Pancreas (tissue), 10 donors: ENCODE data around the gene HEATR1. TPM values are rescaled to one million over a fixed set of nuclear protein-coding genes. Genes with fewer than 3 reads are reported as not detected.

Source experiments
- ATAC-seq, 4 donors: fragments of 200-7000 bp; cut with Tn5 transposase; one replicate each; pipeline versions ENCODE4 v1.8.0 to v1.9.1; 2020; ENCODE audit warnings: mild to moderate bottlenecking in 4 of 4, moderate library complexity in 4 of 4
- DNase-seq, 6 donors: peaks; one replicate each; pipeline ENCODE4 v3.0.0-alpha.2; 2020
- FAIRE-seq: peaks from 2 replicates; lab custom pipeline; 2012; peaks lifted over from hg19 to GRCh38; lab: Jason Lieb, UNC
- H3K27ac ChIP-seq, 4 donors: fragments of 200-600 bp; sonication (generic); 1 replicate in 3 of 4; 2 replicates in 1 of 4; pipeline versions ENCODE4 v1.5.0 to v1.8.0; 2020
- H3K27me3 ChIP-seq, 4 donors: fragments of 200-600 bp; one replicate each; pipeline ENCODE4 v1.8.0; 2021
- H3K36me3 ChIP-seq, 3 donors: fragments of 200-600 bp; sonication (generic) in 1 of 3; one replicate each; pipeline versions ENCODE4 v1.5.0 to v1.8.0; 2020 to 2021
- H3K4me1 ChIP-seq, 3 donors: fragments of 200-600 bp; one replicate each; pipeline ENCODE4 v1.8.0; 2021
- H3K4me3 ChIP-seq, 4 donors: fragments of 200-600 bp; sonication (generic) in 2 of 4; one replicate each; pipeline versions ENCODE4 v1.5.0 to v1.8.0; 2020 to 2021
- H3K9me3 ChIP-seq, 4 donors: fragments of 200-600 bp; one replicate each; pipeline ENCODE4 v1.8.0; 2021
- CTCF ChIP-seq, 4 donors: fragments of 200-600 bp; sonication (generic) in 3 of 4; IDR thresholded peaks; one replicate each; pipeline versions ENCODE4 v1.5.0 to v1.8.0; 2021; ENCODE audit warnings: antibody characterized with exemption in 4 of 4
- WGBS, 2 donors: extraction: QIAGEN DNeasy Blood & Tissue Kit; methylation state at CpG; one replicate each; pipeline ENCODE4 v1.1.7; 2013; 5-methylcytosine and 5-hydroxymethylcytosine counted together
- intact Hi-C, 3 donors: fragments of 100-400 bp; cut with DNase I; formaldehyde crosslinking; loops; one replicate each; pipeline versions ENCODE4 v1.11.1 to v1.14.2; 2022
- polyA plus RNA-seq, 2 donors: library from polyadenylated mRNA; stranded (reverse); fragments of 200-250 nt; gene quantifications; one replicate each; pipeline ENCODE4 v1.2.3, GENCODE V29; 2013
- total RNA-seq, 6 donors: library from RNA; stranded (reverse); fragmentation: NEBNext Ultra II Directional in 4 of 6; extraction: Animal tissue kit (Norgen Biotek cat#: 25700) in 4 of 6; gene quantifications; one replicate each; pipeline versions ENCODE4 v1.2.1 to v1.2.4, GENCODE V29; 2021 to 2023
- donor health status: healthy with polysubstance abuse.
- donor health status: DM: no; HTN: no; CAD: no; lungs with moderate emphysema.
- donor health status: DM: no; HTN: no; CAD: no.
- donor health status: control.
- donor health status: control.
- donor health status: Bipolar disorder and iron deficiency.
- donor health status: DM: yes; HTN: yes; CAD: no.
- donor health status: DM: no; HTN: no; CAD: no.
- donor health status: DM: no; HTN: no; CAD: no.
- donor health status: DM: yes; HTN: yes; CAD: no.

HEATR1 gene
- total and polyA plus RNA-seq, 8 donors: 4.1 to 21.2 (median 15.2) TPM

- intact Hi-C loops: loop anchor here in 2 of 3 donors (10.0 kb wide), 1 partner anchor 52 kb away; no protein-coding TSS in a partner anchor
- ATAC-seq: no peak
- FAIRE-seq: no peak
Measured at GRCh38 chr1:236543065-236543669, 61.1 kb downstream of the HEATR1 start.

DNA sequence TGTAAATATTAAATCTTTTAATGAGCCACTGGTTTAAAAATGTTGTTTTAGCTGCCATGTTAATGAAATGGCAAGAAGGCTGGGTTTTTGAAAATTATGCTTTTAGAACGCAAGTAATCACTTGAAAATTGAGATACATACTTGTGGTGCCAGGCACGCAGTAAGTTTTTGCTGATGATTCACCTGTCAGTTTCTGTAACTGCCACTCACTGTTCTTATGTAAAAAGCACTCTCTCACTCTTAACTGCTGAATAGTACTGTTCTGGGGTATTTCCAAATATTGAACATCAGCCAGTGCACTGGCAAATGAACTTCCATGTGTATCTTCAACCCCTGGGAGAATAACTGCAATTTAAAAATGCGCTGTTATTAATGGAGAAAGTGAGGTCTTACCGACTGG, 62.6 kb downstream of the HEATR1 start:
- ATAC-seq: no peak
- Histone ChIP-seq H3K27me3 (no peaks in the 10 kb centered on the region), H3K27ac (no peak overlapping the region), H3K4me3 (no peak overlapping the region), H3K4me1 (no peaks in the 10 kb centered on the region), H3K36me3 (peaks cover 6 to 64% (median 26%) of the 10 kb centered on the region in 3 donors), H3K9me3 (no peaks in the 10 kb centered on the region)
- intact Hi-C loops: loop anchor here in 2 of 3 donors (10.0 kb wide), 1 partner anchor 53 kb away; no protein-coding TSS in a partner anchor
- 93 to 94% methylated on average over 4 of the region's 4 CpGs for WGBS, 2 donors
- no peak for DNase-seq
- no peak for FAIRE-seq
- TF ChIP-seq CTCF (IDR thresholded peaks at IDR 0.05): no peak

More at GRCh38 chr1:236543065-236543669, 61.1 kb downstream of the HEATR1 start:
- Histone ChIP-seq H3K4me3 (no peak overlapping the region), H3K27ac (no peak overlapping the region), H3K4me1 (no peaks in the 10 kb centered on the region), H3K9me3 (no peaks in the 10 kb centered on the region), H3K36me3 (peaks cover 6 to 76% (median 37%) of the 10 kb centered on the region in 3 donors), H3K27me3 (no peaks in the 10 kb centered on the region)
- TF ChIP-seq CTCF (IDR thresholded peaks at IDR 0.05): no peak
- no peak for DNase-seq
- WGBS, 2 donors: 84 to 86% methylated on average over 16 of the region's 16 CpGs

DNA sequence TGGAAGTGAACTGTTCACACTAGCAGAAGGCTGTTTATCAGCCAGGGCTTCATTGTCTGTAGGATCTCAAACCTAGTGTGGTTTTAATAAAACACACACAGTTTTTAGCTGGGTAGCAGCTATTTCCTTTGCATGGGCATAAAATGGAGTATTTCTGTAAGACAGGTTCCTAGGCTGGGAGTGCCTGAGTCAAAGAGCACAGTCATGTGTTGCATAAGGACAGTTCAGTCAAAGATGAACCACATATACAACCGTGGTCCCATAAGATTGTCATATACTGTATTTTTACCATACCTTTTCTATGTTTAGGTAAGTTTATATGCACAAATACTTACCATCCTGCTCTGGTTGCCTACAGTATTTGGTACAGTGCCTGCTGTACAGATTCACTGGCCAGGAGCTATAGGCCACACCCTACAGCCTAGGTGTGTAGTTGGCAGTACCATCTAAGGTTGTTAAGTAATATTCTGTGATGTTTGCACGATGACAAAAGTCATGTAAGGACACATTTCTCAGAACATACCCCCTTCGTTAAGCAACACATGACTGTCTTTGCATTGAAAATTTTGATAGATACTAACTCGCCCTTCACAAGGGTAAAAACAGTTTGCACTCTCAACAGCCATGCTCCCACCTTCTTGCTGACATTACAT, 63.4 kb downstream of the HEATR1 start:
- ATAC-seq (no peak), FAIRE-seq (no peak), DNase-seq (no peak)
- Histone ChIP-seq H3K4me1 (peaks cover 0 to 3% (median 0%) of the 10 kb centered on the region in 3 donors), H3K4me3 (no peak overlapping the region), H3K36me3 (peaks cover 6 to 60% (median 26%) of the 10 kb centered on the region in 3 donors), H3K27ac (no peak overlapping the region), H3K27me3 (no peaks in the 10 kb centered on the region), H3K9me3 (no peaks in the 10 kb centered on the region)
- 76 to 84% methylated on average over 4 of the region's 4 CpGs for WGBS, 2 donors
- no peak for TF ChIP-seq CTCF (IDR thresholded peaks at IDR 0.05)
- intact Hi-C loops: loop anchor here in 2 of 3 donors (10.0 kb wide), 1 partner anchor 54 kb away; no protein-coding TSS in a partner anchor

DNA sequence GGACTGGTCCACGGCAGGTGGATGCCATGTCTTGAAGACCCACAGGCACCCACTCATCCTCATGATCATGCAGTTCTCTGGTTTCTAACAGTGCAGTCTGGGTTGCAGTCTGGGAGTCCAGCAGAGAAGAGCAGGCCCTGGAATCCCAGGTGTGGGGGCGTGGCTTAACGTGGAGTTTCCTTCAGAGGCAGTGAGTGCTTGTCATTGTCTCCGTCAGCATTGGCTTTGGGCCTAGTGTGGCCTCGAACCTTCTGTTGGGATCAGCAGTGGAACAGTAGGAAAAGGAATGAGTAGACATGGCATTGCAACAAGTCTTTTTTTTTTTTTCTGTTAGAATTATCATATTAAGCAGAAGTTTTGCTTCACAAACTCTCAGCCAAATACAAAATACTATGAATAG, 67.8 kb downstream of the HEATR1 start:
- Histone ChIP-seq H3K36me3 (peaks cover 0 to 18% (median 9%) of the 10 kb centered on the region in 3 donors), H3K4me3 (no peak overlapping the region), H3K27ac (no peak overlapping the region), H3K9me3 (no peaks in the 10 kb centered on the region), H3K27me3 (no peaks in the 10 kb centered on the region), H3K4me1 (peaks cover 0 to 9% (median 3%) of the 10 kb centered on the region in 3 donors)
- FAIRE-seq: no peak
- no peak for TF ChIP-seq CTCF (IDR thresholded peaks at IDR 0.05)
- 46 to 50% methylated on average over 5 of the region's 5 CpGs for whole genome bisulfite sequencing, 2 donors
- peak in 4 of 6 donors; percentile 34 to 68 (median 53) for DNase-seq
- ATAC-seq: peak; percentile 35 to 59 (median 42)
- intact Hi-C loops: loop anchor here in 1 of 3 donors (10.0 kb wide), 1 partner anchor 432 kb away; no protein-coding TSS in a partner anchor
